ENCODE data around the gene MADD.

MADD gene

GRCh38 chr11:47299078-47299477, 29.1 kb downstream of the MADD start:
- Histone ChIP-seq H4K91ac (ENCODE audit: low read depth, low read length) (no peak overlapping the region), H3K27me3 (ENCODE audit: insufficient read depth, low read length) (no peaks in the 10 kb centered on the region), H2BK5ac (ENCODE audit: low read depth, low read length, poor library complexity) (no peak overlapping the region), H3K79me1 (ENCODE audit: low read length) (no peaks in the 10 kb centered on the region), H4K8ac (ENCODE audit: low read depth, low read length) (no peak overlapping the region), H3K36me3 (ENCODE audit: control insufficient read depth in 1 of 2, insufficient read depth in 2 of 2, low read length in 2 of 2) (peaks cover 10 to 26% of the 10 kb centered on the region in 2 experiments), H3K4me2 (ENCODE audit: low read length) (no peak overlapping the region), H3K23ac (ENCODE audit: low read length) (no peak overlapping the region), H3K4me1 (ENCODE audit: control insufficient read depth in 1 of 2, insufficient read depth in 2 of 2, low read length in 2 of 2) (no peaks in the 10 kb centered on the region), H3K79me2 (ENCODE audit: control insufficient read depth, insufficient read depth, low read length, poor library complexity) (no peaks in the 10 kb centered on the region), H3K4me3 (ENCODE audit: low read depth, low read length) (no peak overlapping the region), H2BK120ac (ENCODE audit: insufficient read depth, low read length, poor library complexity) (no peak overlapping the region), H3K18ac (ENCODE audit: low read length) (no peak overlapping the region), H3K14ac (ENCODE audit: low read length) (no peak overlapping the region), H2AK5ac (ENCODE audit: low read length) (no peak overlapping the region), H3K9me3 (ENCODE audit: insufficient read depth, low read depth, low read length) (no peaks in the 10 kb centered on the region), H3K27ac (ENCODE audit: low read depth, low read length) (no peak overlapping the region), H4K12ac (ENCODE audit: low read depth, low read length) (no peak overlapping the region), H2BK12ac (ENCODE audit: low read length) (no peak overlapping the region), H3K4ac (ENCODE audit: low read depth, low read length) (no peak overlapping the region), H3K9ac (ENCODE audit: low read length) (no peak overlapping the region), H2AFZ (ENCODE audit: insufficient read depth, low read length, poor library complexity) (no peak overlapping the region)
- DNase-seq, result no peak
- no CpG with 5 or more reads among the region's 3 CpGs for WGBS (ENCODE audit: extremely low coverage, insufficient coverage, insufficient read length)

DNA sequence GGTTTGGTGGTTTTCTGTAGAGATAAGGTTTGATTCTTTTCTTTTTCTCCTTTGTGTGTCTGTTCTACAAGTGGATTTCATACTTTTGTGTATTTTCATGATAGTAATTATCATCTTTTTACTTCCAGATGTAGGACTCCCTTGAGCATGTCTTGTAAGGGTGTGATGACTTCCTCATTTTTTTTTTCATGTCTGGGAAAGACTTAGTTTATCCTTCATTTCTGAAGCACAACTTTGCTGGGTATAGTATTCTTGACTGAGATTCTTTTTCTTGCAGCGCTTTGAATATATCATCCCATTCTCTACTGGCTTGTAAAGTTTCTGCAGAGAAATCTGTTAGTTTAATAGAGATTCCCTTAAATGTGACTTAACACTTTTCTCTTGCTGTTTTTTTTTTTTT, 32.9 kb downstream of the MADD start:
- Histone ChIP-seq H3K27ac (ENCODE audit: low read depth, low read length) (no peak overlapping the region), H3K4me2 (ENCODE audit: low read length) (no peak overlapping the region), H3K27me3 (ENCODE audit: insufficient read depth, low read length) (no peaks in the 10 kb centered on the region), H4K8ac (ENCODE audit: low read depth, low read length) (no peak overlapping the region), H3K4me3 (ENCODE audit: low read depth, low read length) (no peak overlapping the region), H2BK120ac (ENCODE audit: insufficient read depth, low read length, poor library complexity) (no peak overlapping the region), H3K9ac (ENCODE audit: low read length) (no peak overlapping the region), H3K36me3 (ENCODE audit: control insufficient read depth in 1 of 2, insufficient read depth in 2 of 2, low read length in 2 of 2) (peaks cover 14 to 29% of the 10 kb centered on the region in 2 experiments), H2AFZ (ENCODE audit: insufficient read depth, low read length, poor library complexity) (no peak overlapping the region), H3K79me2 (ENCODE audit: control insufficient read depth, insufficient read depth, low read length, poor library complexity) (no peaks in the 10 kb centered on the region), H2BK5ac (ENCODE audit: low read depth, low read length, poor library complexity) (no peak overlapping the region), H2BK12ac (ENCODE audit: low read length) (no peak overlapping the region), H3K14ac (ENCODE audit: low read length) (no peak overlapping the region), H3K18ac (ENCODE audit: low read length) (no peak overlapping the region), H4K91ac (ENCODE audit: low read depth, low read length) (no peak overlapping the region), H3K9me3 (ENCODE audit: insufficient read depth, low read depth, low read length) (no peaks in the 10 kb centered on the region), H3K79me1 (ENCODE audit: low read length) (no peaks in the 10 kb centered on the region), H3K4me1 (ENCODE audit: control insufficient read depth in 1 of 2, insufficient read depth in 2 of 2, low read length in 2 of 2) (no peaks in the 10 kb centered on the region), H2AK5ac (ENCODE audit: low read length) (no peak overlapping the region), H3K4ac (ENCODE audit: low read depth, low read length) (no peak overlapping the region), H3K23ac (ENCODE audit: low read length) (no peak overlapping the region), H4K12ac (ENCODE audit: low read depth, low read length) (no peak overlapping the region)
- DNase-seq, result no peak
- no CpG with 5 or more reads among the region's 1 CpG for WGBS (ENCODE audit: extremely low coverage, insufficient coverage, insufficient read length)

- Histone ChIP-seq H3K9ac (ENCODE audit: low read length) (no peak overlapping the region), H3K14ac (ENCODE audit: low read length) (no peak overlapping the region), H2BK120ac (ENCODE audit: insufficient read depth, low read length, poor library complexity) (no peak overlapping the region), H3K18ac (ENCODE audit: low read length) (no peak overlapping the region), H3K79me1 (ENCODE audit: low read length) (no peaks in the 10 kb centered on the region), H3K23ac (ENCODE audit: low read length) (no peak overlapping the region), H3K4me2 (ENCODE audit: low read length) (no peak overlapping the region), H3K79me2 (ENCODE audit: control insufficient read depth, insufficient read depth, low read length, poor library complexity) (no peaks in the 10 kb centered on the region), H3K36me3 (ENCODE audit: control insufficient read depth in 1 of 2, insufficient read depth in 2 of 2, low read length in 2 of 2) (peaks cover 26 to 32% of the 10 kb centered on the region in 2 experiments), H2AK5ac (ENCODE audit: low read length) (no peak overlapping the region), H3K27me3 (ENCODE audit: insufficient read depth, low read length) (no peaks in the 10 kb centered on the region), H3K4me3 (ENCODE audit: low read depth, low read length) (no peak overlapping the region), H3K4me1 (ENCODE audit: control insufficient read depth in 1 of 2, insufficient read depth in 2 of 2, low read length in 2 of 2) (no peaks in the 10 kb centered on the region), H3K27ac (ENCODE audit: low read depth, low read length) (no peak overlapping the region), H4K12ac (ENCODE audit: low read depth, low read length) (no peak overlapping the region), H2BK12ac (ENCODE audit: low read length) (no peak overlapping the region), H3K4ac (ENCODE audit: low read depth, low read length) (no peak overlapping the region), H3K9me3 (ENCODE audit: insufficient read depth, low read depth, low read length) (no peaks in the 10 kb centered on the region), H2AFZ (ENCODE audit: insufficient read depth, low read length, poor library complexity) (no peak overlapping the region), H4K8ac (ENCODE audit: low read depth, low read length) (no peak overlapping the region), H4K91ac (ENCODE audit: low read depth, low read length) (no peak overlapping the region), H2BK5ac (ENCODE audit: low read depth, low read length, poor library complexity) (no peak overlapping the region)
- WGBS (ENCODE audit: extremely low coverage, insufficient coverage, insufficient read length), result no CpG with 5 or more reads among the region's 3 CpGs
- DNase-seq, result no peak
Observed at GRCh38 chr11:47305734-47306483, 36.0 kb downstream of the MADD start.

DNA sequence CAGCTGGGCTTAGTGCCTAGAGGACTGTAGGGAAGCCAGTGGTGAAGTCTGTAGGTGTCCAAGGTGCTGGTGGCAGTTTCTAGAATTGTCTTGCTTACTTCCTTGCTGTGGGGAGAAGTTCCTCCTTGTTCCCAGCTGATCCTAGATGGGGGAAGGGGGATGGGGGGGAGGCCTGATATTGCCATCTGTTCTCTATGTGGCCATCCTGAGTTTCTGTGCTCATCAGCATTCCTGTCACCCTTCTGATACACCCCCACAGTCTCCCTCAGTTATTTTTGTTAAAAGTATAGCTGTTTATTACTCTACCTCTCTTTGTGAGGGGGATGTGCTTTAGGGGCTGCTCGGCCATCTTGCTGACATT, 36.5 kb downstream of the MADD start:
- no peak overlapping the region for H2AK5ac ChIP-seq (ENCODE audit: low read length)
- H4K91ac ChIP-seq (ENCODE audit: low read depth, low read length), result no peak overlapping the region
- H3K4me1 ChIP-seq (ENCODE audit: control insufficient read depth in 1 of 2, insufficient read depth in 2 of 2, low read length in 2 of 2), result no peaks in the 10 kb centered on the region
- H3K18ac ChIP-seq (ENCODE audit: low read length), result no peak overlapping the region
- no peak overlapping the region for H2BK12ac ChIP-seq (ENCODE audit: low read length)
- H4K12ac ChIP-seq (ENCODE audit: low read depth, low read length), result no peak overlapping the region
- WGBS (ENCODE audit: extremely low coverage, insufficient coverage, insufficient read length), result no CpG with 5 or more reads among the region's 1 CpG
- peaks cover 32% of the 10 kb centered on the region in 2 experiments for H3K36me3 ChIP-seq (ENCODE audit: control insufficient read depth in 1 of 2, insufficient read depth in 2 of 2, low read length in 2 of 2)
- no peak overlapping the region for H3K14ac ChIP-seq (ENCODE audit: low read length)
- no peaks in the 10 kb centered on the region for H3K79me2 ChIP-seq (ENCODE audit: control insufficient read depth, insufficient read depth, low read length, poor library complexity)
- no peak overlapping the region for H2BK120ac ChIP-seq (ENCODE audit: insufficient read depth, low read length, poor library complexity)
- H3K9me3 ChIP-seq (ENCODE audit: insufficient read depth, low read depth, low read length), result no peaks in the 10 kb centered on the region
- H3K23ac ChIP-seq (ENCODE audit: low read length), result no peak overlapping the region
- H2BK5ac ChIP-seq (ENCODE audit: low read depth, low read length, poor library complexity), result no peak overlapping the region
- no peak overlapping the region for H2AFZ ChIP-seq (ENCODE audit: insufficient read depth, low read length, poor library complexity)
- no peak overlapping the region for H4K8ac ChIP-seq (ENCODE audit: low read depth, low read length)
- no peak overlapping the region for H3K4me2 ChIP-seq (ENCODE audit: low read length)
- H3K27me3 ChIP-seq (ENCODE audit: insufficient read depth, low read length), result no peaks in the 10 kb centered on the region
- no peak overlapping the region for H3K9ac ChIP-seq (ENCODE audit: low read length)
- H3K4ac ChIP-seq (ENCODE audit: low read depth, low read length), result no peak overlapping the region
- H3K27ac ChIP-seq (ENCODE audit: low read depth, low read length), result no peak overlapping the region
- H3K4me3 ChIP-seq (ENCODE audit: low read depth, low read length), result no peak overlapping the region
- no peak for DNase-seq
- H3K79me1 ChIP-seq (ENCODE audit: low read length), result no peaks in the 10 kb centered on the region

Measured in trophoblast cell (in vitro differentiated cells and primary cell).